HEK293 (cell line): ENCODE results near the gene PEF1.

Experiments used
- MEIS1 ChIP-seq: sonication (generic); formaldehyde crosslinking; IDR thresholded peaks from 2 replicates; pipeline ENCODE4 v1.8.1; 2022; ENCODE audit warnings: missing genetic modification reagents, mild to moderate bottlenecking, borderline replicate concordance
- PRDM1 ChIP-seq: fragments of 450-650 bp; formaldehyde crosslinking; IDR thresholded peaks from 2 replicates; pipeline ENCODE4; 2016; ENCODE audit warnings: missing biosample characterization, missing genetic modification characterization
- ZBTB1 ChIP-seq: fragments of 450-650 bp; formaldehyde crosslinking; IDR thresholded peaks from 2 replicates; pipeline ENCODE4 v1.5.1; 2016; ENCODE audit warnings: missing biosample characterization, missing genetic modification characterization
- ZBTB21 ChIP-seq: fragments of 450-650 bp; formaldehyde crosslinking; IDR thresholded peaks from 2 replicates; pipeline ENCODE4 v1.5.1; 2017; ENCODE audit warnings: missing biosample characterization, missing genetic modification characterization
- ZNF133 ChIP-seq: fragments of 450-650 bp; formaldehyde crosslinking; IDR thresholded peaks from 2 replicates; pipeline ENCODE4 v1.5.1; 2016; ENCODE audit warnings: missing biosample characterization, missing genetic modification characterization
- ZNF274 ChIP-seq, 2 experiments: fragments of 200-500 bp in 1 of 2; fragments of 450-650 bp in 1 of 2; sonication (Bioruptor generic) in 1 of 2; formaldehyde crosslinking in 1 of 2; IDR thresholded peaks; 2 replicates each; pipeline versions ENCODE4 v1.5.1 to v1.6.1; 2014 to 2016; ENCODE audit warnings: borderline replicate concordance in 1 of 2, inconsistent platforms in 1 of 2, low read length in 1 of 2, missing biosample characterization in 1 of 2, missing genetic modification characterization in 1 of 2
- ZNF416 ChIP-seq: fragments of 450-650 bp; formaldehyde crosslinking; IDR thresholded peaks from 2 replicates; pipeline ENCODE4 v1.5.1; 2016; ENCODE audit warnings: missing biosample characterization, missing genetic modification characterization
- ZNF621 ChIP-seq: fragments of 450-650 bp; formaldehyde crosslinking; IDR thresholded peaks from 2 replicates; pipeline ENCODE4 v1.5.1; 2017; ENCODE audit warnings: missing biosample characterization, missing genetic modification characterization
- TF ChIP-seq, protein P1 (sequence below): fragments of 450-650 bp; formaldehyde crosslinking; IDR thresholded peaks from 2 replicates; pipeline ENCODE4 v1.5.1; 2016; ENCODE audit warnings: missing biosample characterization, missing genetic modification characterization
- TF ChIP-seq, protein P2 (sequence below): fragments of 450-650 bp; formaldehyde crosslinking; IDR thresholded peaks from 2 replicates; pipeline ENCODE4 v1.5.1; 2017; ENCODE audit warnings: missing biosample characterization, missing genetic modification characterization
- TF ChIP-seq, protein P3 (sequence below): fragments of 450-650 bp; formaldehyde crosslinking; IDR thresholded peaks from 2 replicates; pipeline ENCODE4 v1.5.1; 2016; ENCODE audit warnings: missing biosample characterization, missing genetic modification characterization
- TF ChIP-seq, protein P4 (sequence below): fragments of 450-650 bp; formaldehyde crosslinking; IDR thresholded peaks from 2 replicates; pipeline ENCODE4 v1.5.1; 2017; ENCODE audit warnings: missing biosample characterization, mild to moderate bottlenecking, missing genetic modification characterization, moderate library complexity

DNA sequence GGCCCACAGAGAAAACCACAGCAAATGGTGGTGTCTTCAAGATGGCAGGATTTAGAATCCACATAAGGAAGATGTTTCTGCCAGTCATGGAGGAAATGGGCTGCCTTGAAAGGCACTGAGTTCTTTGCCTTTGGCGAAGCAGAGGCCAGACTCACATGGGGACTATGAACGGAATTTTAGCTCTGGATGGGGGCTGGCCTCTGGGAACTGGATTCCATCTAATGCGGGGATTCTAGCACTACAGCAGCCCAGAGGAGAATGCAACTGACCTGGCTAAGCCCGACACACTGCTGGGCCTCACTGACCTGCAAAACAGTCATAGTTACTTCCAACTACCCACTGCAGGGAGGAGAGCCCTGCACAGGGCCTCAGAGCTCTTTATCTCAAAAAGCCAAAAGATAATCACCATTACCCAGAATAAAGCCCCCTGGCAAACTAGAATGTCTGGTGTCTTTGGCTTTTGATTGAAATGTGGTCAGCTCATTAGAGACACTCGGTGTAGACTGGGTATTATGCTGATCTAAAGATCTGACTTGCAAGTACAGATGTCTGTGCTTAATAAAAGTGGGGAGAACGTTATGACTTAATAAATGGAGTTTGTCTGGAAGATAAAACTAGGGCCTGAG is 15.6 kb downstream of the PEF1 start:
- no peak for TF ChIP-seq ZNF621 (tag by site-specific recombination)
- TF ChIP-seq, protein P1, sequence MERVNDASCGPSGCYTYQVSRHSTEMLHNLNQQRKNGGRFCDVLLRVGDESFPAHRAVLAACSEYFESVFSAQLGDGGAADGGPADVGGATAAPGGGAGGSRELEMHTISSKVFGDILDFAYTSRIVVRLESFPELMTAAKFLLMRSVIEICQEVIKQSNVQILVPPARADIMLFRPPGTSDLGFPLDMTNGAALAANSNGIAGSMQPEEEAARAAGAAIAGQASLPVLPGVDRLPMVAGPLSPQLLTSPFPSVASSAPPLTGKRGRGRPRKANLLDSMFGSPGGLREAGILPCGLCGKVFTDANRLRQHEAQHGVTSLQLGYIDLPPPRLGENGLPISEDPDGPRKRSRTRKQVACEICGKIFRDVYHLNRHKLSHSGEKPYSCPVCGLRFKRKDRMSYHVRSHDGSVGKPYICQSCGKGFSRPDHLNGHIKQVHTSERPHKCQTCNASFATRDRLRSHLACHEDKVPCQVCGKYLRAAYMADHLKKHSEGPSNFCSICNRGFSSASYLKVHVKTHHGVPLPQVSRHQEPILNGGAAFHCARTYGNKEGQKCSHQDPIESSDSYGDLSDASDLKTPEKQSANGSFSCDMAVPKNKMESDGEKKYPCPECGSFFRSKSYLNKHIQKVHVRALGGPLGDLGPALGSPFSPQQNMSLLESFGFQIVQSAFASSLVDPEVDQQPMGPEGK (tag by site-specific recombination), result no peak
- TF ChIP-seq, protein P2, sequence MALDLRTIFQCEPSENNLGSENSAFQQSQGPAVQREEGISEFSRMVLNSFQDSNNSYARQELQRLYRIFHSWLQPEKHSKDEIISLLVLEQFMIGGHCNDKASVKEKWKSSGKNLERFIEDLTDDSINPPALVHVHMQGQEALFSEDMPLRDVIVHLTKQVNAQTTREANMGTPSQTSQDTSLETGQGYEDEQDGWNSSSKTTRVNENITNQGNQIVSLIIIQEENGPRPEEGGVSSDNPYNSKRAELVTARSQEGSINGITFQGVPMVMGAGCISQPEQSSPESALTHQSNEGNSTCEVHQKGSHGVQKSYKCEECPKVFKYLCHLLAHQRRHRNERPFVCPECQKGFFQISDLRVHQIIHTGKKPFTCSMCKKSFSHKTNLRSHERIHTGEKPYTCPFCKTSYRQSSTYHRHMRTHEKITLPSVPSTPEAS, result no peak
- no peak for TF ChIP-seq ZNF416 (tag by site-specific recombination)
- no peak for TF ChIP-seq ZNF274 (IDR thresholded peaks at IDR 0.05; ENCODE audit: low read length)
- TF ChIP-seq ZNF274 (tag by site-specific recombination; IDR thresholded peaks at IDR 0.05; ENCODE audit: borderline replicate concordance), result no peak
- TF ChIP-seq, protein P3, sequence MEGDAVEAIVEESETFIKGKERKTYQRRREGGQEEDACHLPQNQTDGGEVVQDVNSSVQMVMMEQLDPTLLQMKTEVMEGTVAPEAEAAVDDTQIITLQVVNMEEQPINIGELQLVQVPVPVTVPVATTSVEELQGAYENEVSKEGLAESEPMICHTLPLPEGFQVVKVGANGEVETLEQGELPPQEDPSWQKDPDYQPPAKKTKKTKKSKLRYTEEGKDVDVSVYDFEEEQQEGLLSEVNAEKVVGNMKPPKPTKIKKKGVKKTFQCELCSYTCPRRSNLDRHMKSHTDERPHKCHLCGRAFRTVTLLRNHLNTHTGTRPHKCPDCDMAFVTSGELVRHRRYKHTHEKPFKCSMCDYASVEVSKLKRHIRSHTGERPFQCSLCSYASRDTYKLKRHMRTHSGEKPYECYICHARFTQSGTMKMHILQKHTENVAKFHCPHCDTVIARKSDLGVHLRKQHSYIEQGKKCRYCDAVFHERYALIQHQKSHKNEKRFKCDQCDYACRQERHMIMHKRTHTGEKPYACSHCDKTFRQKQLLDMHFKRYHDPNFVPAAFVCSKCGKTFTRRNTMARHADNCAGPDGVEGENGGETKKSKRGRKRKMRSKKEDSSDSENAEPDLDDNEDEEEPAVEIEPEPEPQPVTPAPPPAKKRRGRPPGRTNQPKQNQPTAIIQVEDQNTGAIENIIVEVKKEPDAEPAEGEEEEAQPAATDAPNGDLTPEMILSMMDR (tag by site-specific recombination), result no peak
- TF ChIP-seq ZBTB1, result no peak
- no peak for TF ChIP-seq ZNF133
- no peak for TF ChIP-seq ZBTB21 (tag by site-specific recombination)
- no peak for TF ChIP-seq MEIS1 (CRISPR knock-in tag)
- TF ChIP-seq, protein P4, sequence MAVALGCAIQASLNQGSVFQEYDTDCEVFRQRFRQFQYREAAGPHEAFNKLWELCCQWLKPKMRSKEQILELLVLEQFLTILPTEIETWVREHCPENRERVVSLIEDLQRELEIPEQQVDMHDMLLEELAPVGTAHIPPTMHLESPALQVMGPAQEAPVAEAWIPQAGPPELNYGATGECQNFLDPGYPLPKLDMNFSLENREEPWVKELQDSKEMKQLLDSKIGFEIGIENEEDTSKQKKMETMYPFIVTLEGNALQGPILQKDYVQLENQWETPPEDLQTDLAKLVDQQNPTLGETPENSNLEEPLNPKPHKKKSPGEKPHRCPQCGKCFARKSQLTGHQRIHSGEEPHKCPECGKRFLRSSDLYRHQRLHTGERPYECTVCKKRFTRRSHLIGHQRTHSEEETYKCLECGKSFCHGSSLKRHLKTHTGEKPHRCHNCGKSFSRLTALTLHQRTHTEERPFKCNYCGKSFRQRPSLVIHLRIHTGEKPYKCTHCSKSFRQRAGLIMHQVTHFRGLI (tag by site-specific recombination), result no peak
- no peak for TF ChIP-seq PRDM1
